Upper lobe of left lung (tissue), 6 donors: Measurements from ENCODE around the gene EFCAB8. TPM values are rescaled to one million over a fixed set of nuclear protein-coding genes. Genes with fewer than 3 reads are reported as not detected.
A peak's percentile ranks its signal among the peaks of the same experiment; 100 is the strongest.

ENCODE experiments used
- ATAC-seq, 2 donors: fragments of 200-7000 bp; cut with Tn5 transposase; one replicate each; pipeline ENCODE4 v1.9.1; 2022; ENCODE audit warnings: mild to moderate bottlenecking in 2 of 2, moderate library complexity in 2 of 2; ENCODE audit not compliant: low FRiP score in 2 of 2
- DNase-seq, 2 donors: peaks; one replicate each; pipeline ENCODE4 v3.0.0-alpha.2; 2019 to 2020
- H3K27ac ChIP-seq, 4 donors: fragments of 200-600 bp; sonication (generic); one replicate each; pipeline ENCODE4 v1.5.1; 2016 to 2019
- H3K27me3 ChIP-seq, 4 donors: fragments of 200-600 bp; sonication (generic); one replicate each; pipeline ENCODE4 v1.5.1; 2017 to 2019
- H3K36me3 ChIP-seq, 4 donors: fragments of 200-600 bp; sonication (generic); one replicate each; pipeline ENCODE4 v1.5.1; 2016 to 2019
- H3K4me1 ChIP-seq, 4 donors: fragments of 200-600 bp; sonication (generic); one replicate each; pipeline ENCODE4 v1.5.1; 2018 to 2019
- H3K4me3 ChIP-seq, 4 donors: fragments of 200-600 bp; sonication (generic); one replicate each; pipeline ENCODE4 v1.5.1; 2017 to 2019; ENCODE audit warnings: mild to moderate bottlenecking in 2 of 4, moderate library complexity in 1 of 4
- H3K9me3 ChIP-seq, 4 donors: fragments of 200-600 bp; sonication (generic); one replicate each; pipeline ENCODE4 v1.5.1; 2018 to 2019
- CTCF ChIP-seq, 6 experiments: fragments of 450-650 bp in 4 of 6; fragments of 200-600 bp in 2 of 6; sonication (generic) in 2 of 6; IDR thresholded peaks; one replicate each; pipeline ENCODE4 v1.5.1; 2016 to 2019; ENCODE audit warnings: antibody characterized with exemption in 6 of 6
- EP300 ChIP-seq, 4 donors: sonication (generic); formaldehyde crosslinking; IDR thresholded peaks; one replicate each; pipeline ENCODE4 v1.5.1; 2017; ENCODE audit warnings: antibody characterized with exemption in 4 of 4, control low read depth in 2 of 4
- POLR2A ChIP-seq, 4 donors: fragments of 450-650 bp; IDR thresholded peaks; one replicate each; pipeline ENCODE4 v1.5.1; 2016 to 2017; ENCODE audit warnings: antibody characterized with exemption in 4 of 4, mild to moderate bottlenecking in 2 of 4
- POLR2AphosphoS5 ChIP-seq, 2 donors: sonication (generic); formaldehyde crosslinking; IDR thresholded peaks; one replicate each; pipeline ENCODE4 v1.5.1; 2017; ENCODE audit warnings: antibody characterized with exemption in 2 of 2
- WGBS, 2 donors: methylation state at CpG; one replicate each; pipeline ENCODE4 v1.1.5; 2017 to 2018; 5-methylcytosine and 5-hydroxymethylcytosine counted together
- total RNA-seq, 6 donors: library from RNA; depleted of rRNA in 4 of 6; stranded (reverse); fragments of >200 nt in 4 of 6; gene quantifications; one replicate each; pipeline versions ENCODE4 v1.1.0 to v1.2.1, GENCODE V29; 2016 to 2021
- donor health status: DM: no; HTN: no; CAD: no; lungs with moderate emphysema.
- donor health status: DM: no; HTN: yes; CAD: no; lungs with severe emphysema.

Gene EFCAB8
- total RNA-seq, 6 donors from 2014 or later = 0.10 to 3.3 (median 0.67) TPM

- H3K27me3 ChIP-seq = no peaks in the 10 kb centered on the region
- no peaks in the 10 kb centered on the region for H3K36me3 ChIP-seq
- no peak for TF ChIP-seq POLR2A (IDR thresholded peaks at IDR 0.05)
- no peak for TF ChIP-seq POLR2AphosphoS5 (IDR thresholded peaks at IDR 0.05)
- no peak for TF ChIP-seq CTCF (IDR thresholded peaks at IDR 0.05)
- TF ChIP-seq EP300 (IDR thresholded peaks at IDR 0.05) = no peak
- no peak overlapping the region for H3K27ac ChIP-seq
- DNase-seq (no peak), ATAC-seq (no peak)
- no peak overlapping the region for H3K4me3 ChIP-seq
- H3K4me1 ChIP-seq = no peaks in the 10 kb centered on the region
- peaks cover 7 to 18% (median 12%) of the 10 kb centered on the region in 4 donors for H3K9me3 ChIP-seq
These were observed 99.9 kb downstream of the EFCAB8 start for GRCh38 chr20:32958574-32958973.

GRCh38 chr20:32959351-32960221 lies 100.9 kb downstream of the EFCAB8 start:
- H3K27ac ChIP-seq = no peak overlapping the region
- no peak for ATAC-seq
- 82 to 87% methylated on average over 9 to 12 of the region's 14 CpGs for WGBS, 2 donors
- H3K4me1 ChIP-seq = no peaks in the 10 kb centered on the region
- no peaks in the 10 kb centered on the region for H3K27me3 ChIP-seq
- TF ChIP-seq EP300 (IDR thresholded peaks at IDR 0.05) = no peak
- TF ChIP-seq POLR2AphosphoS5 (IDR thresholded peaks at IDR 0.05) = no peak
- no peak for TF ChIP-seq CTCF (IDR thresholded peaks at IDR 0.05)
- TF ChIP-seq POLR2A (IDR thresholded peaks at IDR 0.05) = no peak
- peaks cover 7 to 18% (median 12%) of the 10 kb centered on the region in 4 donors for H3K9me3 ChIP-seq
- no peak overlapping the region for H3K4me3 ChIP-seq
- peak in 1 of 2 donors; percentile 36 for DNase-seq
- H3K36me3 ChIP-seq = no peaks in the 10 kb centered on the region

- DNase-seq (no peak), ATAC-seq (no peak)
- no peaks in the 10 kb centered on the region for H3K36me3 ChIP-seq
- no peak for TF ChIP-seq EP300 (IDR thresholded peaks at IDR 0.05)
- TF ChIP-seq CTCF (IDR thresholded peaks at IDR 0.05) = no peak
- TF ChIP-seq POLR2A (IDR thresholded peaks at IDR 0.05) = no peak
- TF ChIP-seq POLR2AphosphoS5 (IDR thresholded peaks at IDR 0.05) = no peak
- no peaks in the 10 kb centered on the region for H3K4me1 ChIP-seq
- no peak overlapping the region for H3K27ac ChIP-seq
- no peak overlapping the region for H3K4me3 ChIP-seq
- peaks cover 7 to 18% (median 12%) of the 10 kb centered on the region in 4 donors for H3K9me3 ChIP-seq
- H3K27me3 ChIP-seq = no peaks in the 10 kb centered on the region
These were observed 101.4 kb downstream of the EFCAB8 start for GRCh38 chr20:32960222-32960518.

GRCh38 chr20:32960849-32961731 lies 102.4 kb downstream of the EFCAB8 start:
- no peaks in the 10 kb centered on the region for H3K4me1 ChIP-seq
- peak in 1 of 2 donors; percentile 54 for DNase-seq
- no peak for ATAC-seq
- H3K36me3 ChIP-seq = no peaks in the 10 kb centered on the region
- H3K27me3 ChIP-seq = no peaks in the 10 kb centered on the region
- peaks cover 7 to 18% (median 11%) of the 10 kb centered on the region in 4 donors for H3K9me3 ChIP-seq
- H3K4me3 ChIP-seq = no peak overlapping the region
- 81 to 90% methylated on average over 12 to 21 of the region's 28 CpGs for WGBS, 2 donors
- no peak for TF ChIP-seq CTCF (IDR thresholded peaks at IDR 0.05)
- no peak for TF ChIP-seq POLR2AphosphoS5 (IDR thresholded peaks at IDR 0.05)
- TF ChIP-seq EP300 (IDR thresholded peaks at IDR 0.05) = no peak
- TF ChIP-seq POLR2A (IDR thresholded peaks at IDR 0.05) = no peak
- H3K27ac ChIP-seq = no peak overlapping the region
